GM18507 (cell line): Measurements from ENCODE around the gene GRID1.

Experiments
- DNase-seq: peaks from one replicate; pipeline ENCODE4 v3.0.0; 2011; ENCODE audit warnings: low read depth; ENCODE audit not compliant: insufficient read length; ENCODE audit errors: extremely low spot score
- FAIRE-seq: peaks from 2 replicates; lab custom pipeline; 2011; peaks lifted over from hg19 to GRCh38; lab: Jason Lieb, UNC

Gene GRID1

DNA sequence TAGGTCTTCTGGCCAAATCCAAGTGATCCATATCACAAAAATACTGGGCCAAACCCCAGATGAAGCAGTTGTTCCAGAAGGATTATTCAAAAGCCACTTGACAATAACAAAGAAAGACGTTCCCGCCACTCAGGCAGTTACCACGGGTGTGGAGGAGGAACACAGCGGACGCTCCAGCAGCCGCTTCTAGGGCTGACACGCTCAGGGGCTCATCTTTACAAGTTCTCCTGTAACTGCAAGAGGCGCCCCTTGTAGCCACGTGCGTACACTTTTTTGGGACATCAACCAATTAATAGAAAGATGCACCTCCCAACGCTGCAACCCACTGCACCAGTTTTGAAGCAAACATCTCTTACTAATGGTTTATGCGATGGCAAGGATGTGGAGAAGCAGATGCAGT is 159.4 kb downstream of the GRID1 start:
- no peak for FAIRE-seq

DNA sequence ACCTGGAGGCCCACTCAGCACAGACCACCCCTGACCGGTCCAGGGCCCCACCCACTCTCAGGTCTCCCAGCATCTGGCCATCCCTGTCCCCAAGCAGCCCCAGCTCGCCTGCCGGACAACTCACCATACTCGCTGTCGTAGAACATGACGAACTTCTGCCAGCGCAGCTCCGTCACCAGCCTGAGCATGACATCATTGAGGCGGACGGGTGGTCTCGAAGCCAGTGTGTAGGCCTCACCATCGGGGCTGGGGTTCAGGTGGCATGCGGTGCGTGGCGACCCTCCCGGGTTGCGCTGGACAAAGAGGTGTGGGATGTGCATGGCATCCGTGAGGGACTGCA is 160.4 kb downstream of the GRID1 start:
- FAIRE-seq (no peak), DNase-seq (no peak)

More for the DNA sequence above, 159.4 kb downstream of the GRID1 start:
- no peak for DNase-seq

DNA sequence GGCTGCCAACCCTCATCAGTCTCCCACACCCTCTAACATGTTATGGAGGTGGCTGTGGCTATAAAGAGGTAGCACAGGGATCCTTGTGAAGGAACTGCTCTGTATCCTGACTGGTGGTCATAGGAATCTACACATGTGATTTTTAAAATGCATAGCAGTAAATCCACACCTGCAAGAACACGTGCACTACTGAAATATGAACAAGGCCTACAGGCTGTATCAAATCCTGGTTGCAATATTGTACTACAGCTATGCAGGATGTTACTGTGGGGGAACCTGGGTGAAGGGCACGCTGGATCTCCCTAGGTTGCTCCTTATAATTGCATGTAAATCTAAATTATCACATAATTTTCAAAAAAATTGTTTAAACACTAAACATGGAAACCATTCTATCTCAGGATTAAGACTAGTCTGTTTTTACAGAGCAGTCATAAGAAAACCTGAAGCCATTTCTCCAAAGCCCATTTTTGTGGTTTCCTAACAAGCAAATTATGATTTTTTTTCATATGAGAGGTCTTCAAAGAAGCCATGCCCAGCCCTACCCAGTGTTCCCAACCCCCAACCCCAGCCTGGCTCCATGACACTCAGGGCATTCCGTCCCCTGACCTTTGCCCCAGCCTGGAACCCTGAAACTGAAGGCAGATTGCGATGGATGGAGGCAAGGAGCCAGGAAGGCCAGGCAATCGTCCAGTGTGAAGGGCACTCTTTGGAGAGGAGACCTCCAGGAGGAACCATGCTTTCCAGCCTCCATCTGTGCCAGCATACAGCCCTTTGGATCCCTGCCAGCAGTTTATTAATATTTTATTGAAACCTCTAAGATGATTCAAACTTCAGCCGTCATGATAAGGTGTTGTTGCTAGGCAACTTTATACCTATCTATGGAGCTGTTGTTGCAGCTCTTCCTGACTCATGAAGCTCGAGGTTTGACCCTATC is 161.0 kb downstream of the GRID1 start:
- FAIRE-seq (no peak), DNase-seq (no peak)

DNA sequence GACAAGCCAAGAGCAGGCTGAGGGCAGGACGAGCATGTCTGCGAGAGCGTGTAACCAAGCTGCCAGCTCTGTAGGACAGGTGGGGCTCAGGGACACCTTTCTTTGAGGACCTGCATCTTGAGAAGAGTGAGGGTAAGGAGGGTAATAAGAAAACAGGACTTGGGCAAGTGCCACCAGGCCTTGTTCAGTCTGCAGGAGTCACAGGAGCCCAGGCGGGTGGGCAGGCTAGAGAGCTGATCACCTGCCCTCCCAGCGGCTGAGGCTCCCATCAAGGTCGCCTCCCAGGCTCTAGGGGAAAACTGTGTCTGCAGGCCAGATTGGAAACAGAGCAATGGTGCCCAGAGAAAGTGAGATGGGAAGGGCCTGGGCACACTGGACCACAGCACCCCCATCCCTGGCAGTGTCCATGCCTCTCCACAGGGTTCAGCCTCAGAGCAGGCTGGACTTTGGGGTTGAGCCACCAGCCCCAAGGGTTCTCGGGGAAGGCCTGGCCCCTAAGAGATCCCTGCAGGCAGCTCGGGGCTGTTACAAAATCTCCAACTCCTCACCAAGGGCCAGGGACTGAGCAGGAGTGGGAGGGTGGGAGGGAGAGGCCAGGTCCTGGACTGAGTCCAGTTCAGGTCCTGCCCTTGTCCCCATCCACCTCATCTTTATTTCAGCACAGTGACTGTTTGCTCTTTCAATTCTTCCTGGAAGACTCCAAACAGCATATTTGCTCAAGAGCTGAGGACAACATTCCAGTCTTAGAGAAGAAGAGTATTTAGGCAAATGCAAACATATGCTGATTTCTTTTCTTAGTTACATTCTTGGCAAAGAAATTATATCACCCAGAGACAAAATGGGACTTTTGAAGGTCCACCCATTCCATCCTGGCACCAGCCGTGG is 161.9 kb downstream of the GRID1 start:
- no peak for FAIRE-seq

DNA sequence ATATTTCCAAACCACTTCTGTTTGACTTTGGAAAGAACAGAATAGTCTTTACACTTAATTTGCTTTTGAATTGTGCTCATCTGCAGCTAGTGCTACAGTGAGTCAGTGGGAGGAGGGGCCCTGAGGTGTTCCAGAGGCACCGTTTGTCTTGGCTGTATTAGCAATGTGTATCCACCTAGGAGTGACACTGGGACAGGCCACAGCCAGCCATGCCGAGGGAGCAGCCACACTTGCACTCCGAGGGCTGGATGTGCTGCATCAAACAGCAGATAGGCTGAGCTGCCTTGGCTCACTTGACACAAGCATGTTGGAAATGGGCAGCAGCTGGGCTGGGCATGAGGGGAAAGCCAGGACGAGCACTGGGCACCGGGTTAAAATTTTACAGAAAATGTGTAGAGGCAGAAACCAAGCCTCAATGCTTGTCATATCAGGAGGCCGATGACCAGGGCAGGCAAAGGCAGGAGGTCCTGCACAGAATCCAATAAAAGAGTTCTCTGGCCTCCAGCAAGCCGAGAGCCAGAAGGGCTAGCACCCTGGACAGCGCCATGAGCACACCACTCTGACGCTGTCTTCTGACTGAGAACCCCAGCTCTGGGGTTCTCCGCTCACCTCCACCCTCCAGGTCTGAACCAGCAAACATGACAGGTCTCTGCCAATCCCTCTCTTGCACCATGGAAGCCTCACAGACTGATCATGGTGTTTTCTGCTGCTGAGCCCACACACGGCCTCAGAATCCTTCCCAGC is 163.3 kb downstream of the GRID1 start:
- FAIRE-seq = no peak
- no peak for DNase-seq

More for the DNA sequence above, 161.9 kb downstream of the GRID1 start:
- DNase-seq = no peak

DNA sequence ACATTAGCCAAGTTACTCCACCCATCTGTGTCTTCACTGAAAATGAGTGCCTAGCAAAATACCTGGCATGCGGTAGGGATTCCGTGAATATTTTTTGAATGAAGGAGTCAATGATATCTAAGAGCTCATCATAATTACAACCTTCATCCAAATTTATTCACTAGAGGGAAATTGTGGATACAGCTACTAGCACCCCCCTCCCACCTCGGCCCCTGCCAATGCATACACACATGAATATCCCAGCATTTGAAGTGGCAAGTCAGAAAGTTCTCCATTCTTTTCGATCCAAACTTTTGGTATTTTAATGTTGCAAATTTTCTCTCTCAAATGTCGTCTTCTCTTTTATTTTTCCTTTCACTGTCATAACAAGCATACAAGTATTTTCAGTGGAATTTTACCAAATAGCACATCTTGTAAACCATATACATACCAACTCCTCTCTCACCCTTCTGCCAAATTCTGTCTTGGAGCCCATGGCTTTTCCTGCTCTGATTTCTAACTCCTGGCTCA is 164.3 kb downstream of the GRID1 start:
- no peak for DNase-seq
- no peak for FAIRE-seq

DNA sequence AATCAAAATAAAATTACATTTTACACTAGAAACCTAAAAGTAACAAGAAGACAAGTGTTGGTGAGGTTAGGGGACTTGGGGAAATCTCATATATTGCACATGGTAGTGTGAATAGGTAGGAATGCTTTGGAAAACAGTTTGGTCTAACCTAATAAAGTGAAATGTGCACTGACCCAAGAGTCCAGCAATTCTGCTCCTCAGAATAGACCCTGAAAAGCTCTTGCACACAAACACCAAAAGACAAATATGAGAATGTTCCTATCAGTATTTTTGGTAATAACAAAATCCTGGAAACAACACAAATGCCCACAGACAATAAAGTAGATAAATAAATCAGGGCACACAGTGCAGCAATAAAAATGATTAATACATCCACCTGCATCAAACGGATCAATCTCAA is 165.7 kb downstream of the GRID1 start:
- DNase-seq = no peak
- no peak for FAIRE-seq

DNA sequence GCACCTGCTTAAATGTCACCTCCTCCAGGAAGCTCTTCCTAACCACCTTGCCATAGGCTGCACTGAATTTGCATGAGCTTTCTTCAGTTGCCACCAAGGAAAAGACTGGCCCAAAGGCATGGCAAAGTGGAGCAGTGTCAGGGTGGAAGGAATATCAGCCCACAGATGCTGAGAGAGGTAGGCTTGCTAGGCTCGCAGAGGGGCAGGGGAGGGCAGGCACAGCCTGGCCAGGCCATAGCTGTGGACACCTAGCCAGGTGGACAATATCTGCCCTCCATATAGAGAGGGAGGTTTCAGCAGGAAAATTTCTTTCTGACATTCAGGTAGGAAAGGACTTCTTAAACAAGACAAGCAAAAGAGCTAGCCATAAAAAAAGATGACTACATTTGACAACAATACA is 166.3 kb downstream of the GRID1 start:
- FAIRE-seq (no peak), DNase-seq (no peak)

DNA sequence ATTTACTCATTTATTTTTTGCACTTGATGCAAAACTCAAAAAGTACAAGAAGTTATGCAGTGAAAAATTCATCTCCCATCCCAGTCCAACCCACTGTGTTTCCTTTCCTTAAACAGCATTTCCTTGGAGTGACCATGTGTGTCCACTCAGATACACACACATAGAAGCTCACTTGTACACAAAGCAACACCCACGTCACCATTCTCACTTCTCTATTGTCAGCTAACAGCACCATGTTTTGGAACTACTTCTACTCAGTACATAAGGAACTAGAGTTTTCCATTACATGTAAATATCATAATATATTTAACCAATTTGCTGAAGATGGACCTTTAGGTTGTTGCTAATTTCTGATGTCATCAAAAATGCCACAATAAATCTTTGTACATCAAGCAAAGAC is 167.6 kb downstream of the GRID1 start:
- DNase-seq (no peak), FAIRE-seq (no peak)

DNA sequence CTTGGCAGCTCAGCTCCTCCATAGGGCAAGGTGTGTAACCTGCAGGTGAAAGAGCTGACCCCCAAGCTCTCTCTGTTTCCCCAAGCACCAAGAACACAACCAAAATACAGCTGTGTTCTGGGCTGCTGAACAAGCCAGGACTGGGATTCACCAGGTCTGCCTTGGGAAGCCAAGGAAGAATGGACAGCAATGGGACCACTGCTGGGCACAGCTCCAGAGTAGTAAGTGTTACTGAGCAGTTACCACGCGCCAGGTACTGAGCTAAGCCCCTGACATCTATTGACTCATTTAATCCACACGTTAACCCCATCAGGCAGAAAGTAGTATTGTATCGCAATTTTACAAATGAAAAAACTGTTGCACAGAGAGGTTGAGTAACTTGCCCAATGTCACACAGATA is 168.3 kb downstream of the GRID1 start:
- no peak for FAIRE-seq

DNA sequence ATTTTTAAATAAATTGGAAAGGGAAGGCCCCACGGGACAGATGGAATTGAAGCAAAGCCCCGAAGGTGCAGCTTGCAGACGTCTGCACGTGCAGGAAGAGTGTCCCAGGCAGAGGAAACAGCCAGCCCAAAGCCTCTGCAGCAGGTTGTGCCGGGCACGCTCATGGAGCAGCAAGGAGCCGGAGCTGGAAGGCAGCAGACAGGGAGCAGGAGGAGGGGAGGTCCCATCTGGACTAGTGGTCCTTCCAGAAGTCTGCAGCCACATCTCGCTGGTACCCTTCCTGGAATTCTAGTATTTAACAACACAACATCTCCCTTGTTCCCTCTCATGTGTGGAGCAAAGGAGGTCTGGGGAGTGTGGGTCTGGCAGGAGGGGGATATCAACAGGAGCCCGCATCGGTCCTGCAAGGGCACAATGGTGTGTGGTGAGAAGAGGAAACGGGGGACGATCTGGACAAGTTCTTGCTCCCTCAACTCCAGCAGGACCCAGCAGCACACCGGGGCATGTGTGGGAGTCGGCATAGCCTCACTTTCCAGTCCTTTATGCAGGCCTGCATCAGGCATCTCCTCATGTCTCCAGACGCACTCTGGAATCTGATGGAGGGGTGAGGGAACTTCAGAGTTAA is 169.3 kb downstream of the GRID1 start:
- no peak for DNase-seq
- FAIRE-seq = no peak

More for the DNA sequence above, 168.3 kb downstream of the GRID1 start:
- DNase-seq = no peak

DNA sequence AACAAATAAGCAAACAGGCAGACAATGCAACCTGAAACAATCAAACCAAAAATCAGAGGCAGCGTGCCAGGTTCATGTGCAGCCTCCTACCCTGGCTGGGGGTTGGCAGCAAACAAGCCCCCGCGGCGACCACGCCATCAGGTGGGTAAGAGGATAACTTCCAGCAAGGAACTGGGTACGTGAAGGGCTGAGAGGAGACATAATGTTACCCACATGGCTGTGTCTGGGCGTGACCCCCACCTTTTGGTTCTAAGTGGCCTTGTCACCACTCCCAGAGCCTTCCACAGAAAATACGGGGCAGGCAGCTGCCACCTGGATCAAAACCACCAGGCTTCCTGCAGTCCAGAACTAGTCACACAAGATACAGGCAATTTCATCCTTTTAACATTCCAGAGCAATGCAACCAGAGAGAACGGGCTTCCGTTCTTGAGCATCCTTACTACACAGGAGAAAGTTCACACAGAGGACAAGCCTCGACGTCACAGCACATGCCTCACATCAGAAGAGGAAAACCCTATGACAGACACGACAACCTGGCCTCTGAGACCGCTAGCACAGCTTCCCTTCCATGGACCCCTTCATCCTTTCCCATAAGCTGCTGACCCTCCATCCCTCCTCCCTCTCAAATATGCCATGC is 171.0 kb downstream of the GRID1 start:
- DNase-seq = no peak
- FAIRE-seq = no peak

DNA sequence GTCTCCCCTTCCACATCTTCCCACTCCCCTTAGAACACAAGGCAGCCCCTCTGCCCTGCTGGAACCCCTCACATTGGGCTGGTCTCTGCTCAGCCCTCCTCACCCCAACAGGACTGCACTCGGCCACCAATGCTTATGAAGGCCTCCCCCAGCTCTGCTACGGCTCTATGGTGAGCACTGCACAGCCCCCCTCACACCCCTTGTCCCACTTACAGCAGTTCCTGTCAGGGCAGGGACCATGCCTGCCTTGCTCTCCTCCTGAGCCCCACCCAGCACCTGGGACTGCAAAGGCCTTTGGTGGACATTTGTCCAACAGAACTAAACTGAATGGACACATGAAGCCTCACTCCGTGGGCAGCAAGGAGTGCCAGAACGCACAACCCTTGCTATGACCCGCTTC is 171.9 kb downstream of the GRID1 start:
- FAIRE-seq (no peak), DNase-seq (no peak)

DNA sequence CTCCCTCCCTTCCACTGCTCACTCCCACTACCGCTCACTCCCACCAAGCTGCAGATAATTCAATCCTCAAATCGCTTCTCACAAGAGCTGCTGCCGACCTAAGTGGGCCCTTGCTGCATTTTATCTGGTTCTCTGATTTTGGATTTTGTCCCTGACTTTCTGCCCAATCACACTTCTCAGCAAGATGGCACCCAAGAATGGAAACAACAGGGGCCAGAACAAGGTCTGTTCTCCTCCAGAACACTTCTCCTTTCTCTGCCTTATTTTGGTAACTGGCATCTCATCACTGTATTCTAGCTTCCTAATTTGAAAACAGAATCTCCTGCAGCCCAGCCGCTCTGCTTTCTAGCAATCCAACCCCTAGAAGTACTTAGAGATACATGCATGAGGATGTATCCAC is 172.8 kb downstream of the GRID1 start:
- FAIRE-seq = no peak
- DNase-seq = no peak

DNA sequence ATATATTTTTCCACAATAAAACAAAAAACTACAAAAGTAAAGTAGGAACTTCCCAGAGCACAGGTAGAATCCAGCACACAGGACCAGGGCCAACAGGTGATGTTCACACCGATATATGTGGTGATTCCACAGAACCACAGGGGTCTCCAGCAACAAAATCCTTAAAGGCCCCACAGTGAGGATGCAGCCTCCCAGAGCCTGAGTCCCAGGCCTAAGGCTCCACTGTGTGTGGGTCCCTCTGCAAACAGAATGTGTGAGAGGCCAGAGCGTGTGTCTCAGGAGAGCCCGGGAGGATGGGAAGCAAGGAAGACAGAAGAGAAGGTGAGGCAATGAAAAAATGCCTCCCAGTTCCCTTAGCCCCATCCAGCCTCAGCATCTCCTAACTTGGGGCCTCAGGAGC is 173.9 kb downstream of the GRID1 start:
- DNase-seq (no peak), FAIRE-seq (no peak)

DNA sequence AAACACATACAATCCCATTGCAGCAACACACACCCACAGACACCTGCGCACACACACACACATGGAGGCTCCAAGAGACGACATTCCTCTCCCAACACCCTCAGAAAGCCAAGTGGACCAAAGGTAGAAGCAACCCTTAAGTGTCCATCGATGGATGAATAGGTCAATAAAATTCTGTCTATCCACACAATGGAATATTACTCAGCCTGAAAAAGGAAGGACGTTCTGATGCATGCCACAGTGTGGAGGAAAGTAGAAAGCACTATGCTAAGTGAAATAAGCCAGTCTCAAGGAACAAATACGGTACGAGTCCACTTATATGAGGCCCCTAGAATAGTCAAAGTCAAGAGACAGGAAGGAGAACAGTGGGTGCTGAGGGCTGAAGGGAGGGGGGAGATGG is 174.4 kb downstream of the GRID1 start:
- FAIRE-seq = no peak
- no peak for DNase-seq

DNA sequence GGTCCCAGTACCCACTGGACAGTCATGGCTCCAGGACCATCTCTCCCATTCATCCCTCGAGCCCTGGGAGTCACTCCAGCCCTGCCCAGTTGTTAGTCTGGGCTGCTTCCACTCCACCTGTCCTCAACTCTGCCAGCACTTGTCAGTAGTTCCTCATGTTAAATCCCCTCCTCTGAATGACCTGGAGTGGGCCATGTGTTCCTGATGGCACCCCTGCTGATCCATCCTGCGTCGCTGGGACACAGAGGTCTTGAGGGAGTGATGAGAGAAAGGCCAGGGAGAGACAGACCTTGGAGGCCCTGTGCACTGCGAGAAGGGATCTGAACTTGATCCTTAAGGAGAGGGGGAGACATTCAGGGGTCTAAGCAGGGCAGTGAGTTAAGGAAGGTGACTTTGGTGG is 174.9 kb downstream of the GRID1 start:
- no peak for FAIRE-seq
- DNase-seq = no peak

DNA sequence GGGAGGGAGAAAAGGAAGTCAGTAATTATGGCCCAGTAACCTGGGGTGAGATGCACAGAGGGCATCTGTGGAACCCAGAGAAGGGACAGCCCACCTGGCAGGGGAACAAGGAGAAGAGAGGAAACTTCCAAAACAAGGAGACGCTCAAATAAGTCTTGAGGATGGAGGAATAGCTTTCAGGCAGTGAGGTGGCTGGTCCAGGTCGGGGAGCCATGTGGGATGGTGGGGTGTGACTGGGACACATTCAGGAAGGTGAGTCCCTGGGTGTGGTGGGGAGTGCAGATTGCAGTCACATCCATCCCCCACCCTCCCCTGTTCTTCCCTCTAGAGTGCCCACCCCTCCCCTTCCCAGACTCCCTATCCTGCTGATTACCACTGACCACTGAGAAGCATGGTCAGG is 175.4 kb downstream of the GRID1 start:
- FAIRE-seq = no peak
- no peak for DNase-seq

DNA sequence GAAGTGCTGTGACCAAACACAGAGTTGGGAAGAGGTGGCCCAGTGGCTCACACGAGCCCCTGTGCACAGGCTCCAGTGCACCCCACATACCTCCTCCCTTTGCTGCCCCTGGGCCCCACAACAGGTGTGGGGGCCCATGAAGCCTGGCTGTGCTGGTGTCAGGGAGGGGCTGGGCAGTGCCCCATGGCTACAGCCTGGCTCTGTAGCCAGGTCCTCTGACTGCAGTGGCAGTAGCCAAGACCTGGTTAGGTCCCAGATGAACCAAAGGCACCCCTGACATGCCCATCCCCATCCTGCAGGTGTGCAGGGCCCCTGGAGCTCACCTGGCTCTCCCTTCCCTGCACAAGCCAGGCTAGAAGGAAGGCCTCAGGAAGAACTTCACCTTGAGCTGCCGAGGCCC is 176.3 kb downstream of the GRID1 start:
- no peak for FAIRE-seq
- DNase-seq = no peak
